Activated CD8-positive, alpha-beta memory T cell treated with anti-CD3 and anti-CD28 coated beads, Interleukin-2, amount 50 U/mL, for 4 hours (primary cell): ENCODE results near the gene EVA1C.
"Not testable (repeated sequence)": the region's sequence is repeated elsewhere in the genome, so short reads cannot be mapped to it uniquely, and the experiment has no call there.

Experiments
- DNase-seq: peaks from one replicate; pipeline ENCODE4 v3.0.0-alpha.2; 2020

Gene EVA1C

DNA sequence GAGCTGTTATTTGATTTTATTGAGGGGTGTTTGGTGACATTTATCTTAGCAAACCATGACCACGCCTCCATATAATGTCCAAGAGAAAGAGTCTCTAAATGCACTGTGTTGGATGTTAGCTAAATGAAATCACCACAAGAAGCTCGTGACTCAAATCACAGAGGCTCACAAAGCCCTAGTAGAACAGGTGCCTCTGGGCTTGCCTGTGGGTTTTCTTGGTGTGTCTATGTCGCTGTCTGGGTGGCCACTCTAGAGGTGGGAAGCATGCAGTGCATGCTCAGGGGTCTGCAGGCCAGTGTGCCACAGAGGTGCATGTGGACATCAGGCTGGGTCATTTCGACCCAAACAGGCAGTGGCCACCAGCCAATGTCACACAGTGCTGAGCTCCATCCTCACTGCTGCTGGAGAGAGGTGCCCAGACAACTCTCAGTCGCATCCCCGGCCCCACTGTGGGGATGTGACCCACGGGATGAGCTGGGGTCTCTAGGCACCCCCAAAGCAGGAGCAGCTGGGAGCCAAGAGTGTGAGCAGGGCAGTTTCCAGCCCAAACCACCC, 94.0 kb downstream of the EVA1C start:
- not testable (repeated sequence) for DNase-seq

DNA sequence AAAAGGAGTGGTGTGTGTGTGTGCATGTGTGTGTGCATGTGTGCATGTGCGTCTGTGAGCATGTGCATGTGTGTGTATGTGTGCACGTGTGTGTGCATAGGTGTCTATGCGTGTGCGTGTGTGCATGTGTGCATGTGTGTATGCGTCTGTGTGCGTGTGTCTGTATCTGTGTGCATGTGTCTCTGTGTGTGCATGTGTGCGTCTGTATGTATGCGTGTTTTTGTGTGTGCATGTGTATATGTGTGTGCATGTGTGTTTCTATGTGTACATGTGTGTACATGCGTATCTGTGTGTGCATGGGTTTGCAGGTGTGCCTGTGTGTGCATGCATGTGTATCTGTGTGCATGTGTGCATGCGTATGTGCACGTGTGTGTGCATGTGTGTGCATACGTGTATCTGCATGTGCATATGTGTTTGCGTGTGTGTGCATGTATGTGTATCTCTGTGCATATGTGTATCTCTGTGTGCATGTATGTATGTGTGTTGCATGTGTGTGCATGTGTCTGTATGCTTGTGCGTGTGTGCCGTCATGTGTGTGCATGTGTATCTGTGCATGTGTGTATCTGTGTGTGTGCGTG, 94.9 kb downstream of the EVA1C start:
- no peak for DNase-seq

DNA sequence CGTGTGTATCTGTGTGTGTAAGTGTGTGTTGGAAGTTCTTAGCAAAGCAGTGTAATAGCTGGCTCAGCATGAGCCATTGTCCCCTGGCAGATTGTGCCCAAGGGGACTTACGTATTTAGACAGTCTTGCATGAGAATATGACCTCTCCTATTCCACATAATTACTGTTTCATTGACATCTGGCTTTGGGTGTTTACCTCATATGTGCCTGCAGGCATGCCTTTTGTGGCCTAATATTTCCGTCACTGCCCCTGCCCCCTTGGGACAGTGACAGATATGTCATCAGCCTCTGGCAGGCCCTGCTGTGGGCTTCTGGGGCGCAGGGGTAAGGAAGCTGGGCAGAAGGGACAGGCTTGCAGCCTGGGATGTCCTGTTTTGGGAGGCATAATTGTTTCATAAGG, 95.5 kb downstream of the EVA1C start:
- not testable (repeated sequence) for DNase-seq

DNA sequence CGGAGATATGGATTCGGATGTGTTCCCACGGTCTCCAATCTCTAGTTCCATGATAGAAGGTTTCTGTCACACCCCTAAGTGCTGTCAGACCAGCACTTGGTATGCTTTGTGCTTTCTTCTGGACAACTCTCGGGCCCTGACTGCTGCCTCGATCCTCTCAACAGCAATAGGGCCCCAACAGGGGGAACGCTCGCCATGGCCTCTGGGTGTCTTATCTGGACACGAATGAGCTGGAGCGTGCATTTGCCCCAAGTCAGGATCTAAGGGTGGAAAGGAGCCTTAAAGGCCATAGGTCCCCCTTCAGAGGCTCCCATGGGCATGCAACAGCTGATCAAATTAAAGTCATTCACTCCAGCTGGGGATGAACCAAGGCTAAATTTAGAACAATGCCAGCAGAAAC, 96.1 kb downstream of the EVA1C start:
- no peak for DNase-seq

DNA sequence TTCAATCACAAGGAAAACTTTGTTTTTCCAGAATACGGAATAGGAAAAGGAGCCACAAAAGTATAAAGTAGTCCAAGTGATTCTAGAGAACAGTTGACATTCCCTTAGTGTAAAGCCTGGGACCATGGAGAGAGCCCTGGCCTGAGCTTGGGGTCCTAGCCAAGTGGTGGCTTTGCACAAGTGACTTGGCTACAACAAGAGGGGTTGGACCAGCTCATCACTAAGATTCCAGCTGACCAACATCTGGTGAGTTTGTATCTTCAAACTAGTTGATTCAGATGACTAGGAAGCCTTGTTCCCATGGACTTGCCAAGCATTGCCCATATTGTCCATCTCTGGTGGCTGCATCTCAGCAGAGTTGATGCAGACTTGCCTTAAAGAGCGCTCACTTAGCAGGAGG, 96.5 kb downstream of the EVA1C start:
- not testable (repeated sequence) for DNase-seq

DNA sequence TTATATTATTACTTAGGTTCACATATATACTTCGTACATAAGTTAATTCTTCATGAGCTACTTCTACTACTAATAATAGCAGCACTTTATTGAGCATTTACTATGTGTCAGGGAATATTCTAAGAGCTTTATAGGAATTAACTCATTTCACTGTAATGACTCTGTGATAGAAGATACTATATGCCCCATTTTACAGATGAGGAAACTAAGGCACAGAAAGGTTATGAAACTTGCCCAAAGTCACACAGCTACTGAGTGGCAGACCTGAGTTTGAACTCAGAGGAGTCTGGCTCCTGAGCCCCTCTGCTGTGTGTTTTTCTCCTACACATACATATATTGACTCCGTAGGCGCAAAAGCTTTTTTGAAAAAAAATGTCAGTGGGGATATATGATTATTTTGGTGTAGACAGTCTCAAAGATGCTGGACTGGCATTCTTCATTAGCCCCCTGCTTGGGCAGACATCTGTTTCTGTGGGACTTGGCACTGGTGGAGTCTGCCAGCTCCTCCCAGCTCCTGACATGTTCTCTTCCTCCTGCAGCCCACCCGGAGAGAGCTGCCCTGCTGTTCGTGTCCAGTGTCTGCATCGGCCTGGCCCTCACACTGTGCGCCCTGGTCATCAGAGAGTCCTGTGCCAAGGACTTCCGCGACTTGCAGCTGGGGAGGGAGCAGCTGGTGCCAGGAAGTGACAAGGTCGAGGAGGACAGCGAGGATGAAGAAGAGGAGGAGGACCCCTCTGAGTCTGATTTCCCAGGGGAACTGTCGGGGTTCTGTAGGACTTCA, 102.0 kb downstream of the EVA1C start:
- DNase-seq: no peak

DNA sequence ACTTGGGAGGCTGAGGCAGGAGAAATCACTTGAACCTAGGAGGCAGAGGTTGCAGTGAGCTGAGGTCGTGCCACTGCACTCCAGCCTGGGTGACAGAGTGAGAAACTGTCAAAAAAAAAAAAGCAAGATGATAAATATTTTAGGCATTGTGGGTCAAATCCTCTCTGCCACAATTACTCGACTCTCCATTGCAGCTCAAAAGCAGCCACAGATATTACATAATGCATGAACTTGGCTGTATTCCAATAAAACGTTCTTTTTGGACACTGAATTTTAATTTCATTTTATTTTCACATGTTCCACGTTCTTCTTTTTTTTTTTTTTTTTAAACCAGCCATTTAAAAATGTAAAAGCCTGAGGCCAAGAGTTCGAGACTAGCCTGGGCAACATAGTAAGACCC, 103.4 kb downstream of the EVA1C start:
- no peak for DNase-seq

DNA sequence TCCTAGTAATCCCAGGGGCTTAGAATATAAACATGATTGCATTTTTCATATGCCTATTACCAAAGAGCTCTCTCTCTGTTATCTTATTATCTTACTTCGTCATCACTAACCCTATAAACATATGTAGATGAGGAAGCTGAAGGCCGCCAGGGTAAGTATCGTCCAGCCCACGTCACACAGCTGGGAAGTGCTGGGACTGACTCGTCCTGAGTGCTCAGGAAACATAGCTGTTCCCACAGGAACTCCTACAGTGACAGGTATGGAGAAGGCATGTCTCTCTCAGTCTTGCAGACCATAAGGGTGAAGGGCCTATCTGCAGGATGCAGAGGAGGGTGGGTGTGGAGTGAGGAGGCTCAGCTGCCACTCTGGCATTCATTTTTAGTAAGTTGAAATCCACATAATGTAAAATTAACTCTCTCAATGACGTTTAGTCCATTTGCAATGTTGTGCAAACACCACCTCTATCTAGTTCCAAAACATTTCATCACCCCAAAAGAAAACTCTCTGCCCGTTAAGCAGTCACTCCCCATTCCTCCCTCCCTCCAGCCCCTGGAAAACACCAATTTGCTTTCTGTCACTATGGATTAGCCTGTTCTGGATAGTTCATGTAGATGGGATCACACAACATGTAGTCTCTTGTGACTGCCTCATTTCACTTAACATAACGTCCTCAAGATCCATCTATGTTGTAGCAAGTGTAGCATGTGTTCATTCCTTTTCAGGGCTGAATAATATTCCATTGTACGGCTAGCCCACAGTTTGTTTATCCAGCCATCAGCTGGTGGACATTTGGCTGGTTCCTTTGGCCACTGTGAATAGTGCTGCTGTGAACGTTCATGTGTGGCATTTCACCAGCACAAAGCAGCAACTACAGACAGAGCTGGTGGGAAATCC, 104.5 kb downstream of the EVA1C start:
- DNase-seq: no peak

DNA sequence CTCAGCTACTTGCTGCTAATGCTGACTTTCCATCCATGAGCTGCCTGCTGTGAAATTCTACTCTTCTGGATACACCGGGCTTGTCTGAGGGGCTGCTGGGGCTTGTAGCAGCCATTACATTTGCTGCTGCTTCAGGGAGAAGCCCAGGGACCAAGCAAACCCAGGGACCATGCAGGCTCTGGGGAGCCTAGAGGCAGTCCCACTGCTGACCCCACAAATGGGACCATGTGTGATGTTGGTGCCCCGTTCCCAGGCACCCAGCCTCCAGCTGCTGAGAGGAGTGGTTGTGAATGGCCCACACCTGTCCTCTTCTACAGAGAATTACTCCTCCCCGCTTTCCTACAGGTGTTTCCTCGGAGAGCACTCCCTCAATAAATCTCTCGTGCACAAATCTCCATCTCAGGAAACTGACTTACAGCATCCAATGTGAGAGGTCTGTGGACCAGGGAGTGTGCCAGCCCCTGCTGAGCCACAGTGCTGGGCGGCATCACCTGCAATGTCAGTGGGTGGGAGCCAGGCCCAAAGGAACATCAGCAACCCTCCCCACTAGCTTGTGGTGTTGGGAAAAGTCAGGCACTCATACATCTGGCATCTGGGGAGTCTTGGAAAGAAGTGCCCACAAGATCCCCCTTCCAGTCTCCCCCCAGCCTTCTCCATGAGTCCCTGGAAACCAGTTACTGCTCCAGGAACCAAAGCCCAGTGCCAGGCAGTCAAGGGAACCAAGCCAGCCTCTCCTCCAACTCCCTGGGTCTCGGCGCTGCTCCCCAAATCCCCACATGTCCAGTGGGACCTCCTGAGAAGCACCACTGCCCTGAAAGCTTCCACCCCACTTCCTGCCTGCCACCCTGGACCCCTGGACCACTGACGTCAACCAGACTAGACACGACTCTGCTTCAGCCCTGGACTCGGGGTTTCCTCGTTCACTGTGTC, 107.7 kb downstream of the EVA1C start:
- DNase-seq: no peak

DNA sequence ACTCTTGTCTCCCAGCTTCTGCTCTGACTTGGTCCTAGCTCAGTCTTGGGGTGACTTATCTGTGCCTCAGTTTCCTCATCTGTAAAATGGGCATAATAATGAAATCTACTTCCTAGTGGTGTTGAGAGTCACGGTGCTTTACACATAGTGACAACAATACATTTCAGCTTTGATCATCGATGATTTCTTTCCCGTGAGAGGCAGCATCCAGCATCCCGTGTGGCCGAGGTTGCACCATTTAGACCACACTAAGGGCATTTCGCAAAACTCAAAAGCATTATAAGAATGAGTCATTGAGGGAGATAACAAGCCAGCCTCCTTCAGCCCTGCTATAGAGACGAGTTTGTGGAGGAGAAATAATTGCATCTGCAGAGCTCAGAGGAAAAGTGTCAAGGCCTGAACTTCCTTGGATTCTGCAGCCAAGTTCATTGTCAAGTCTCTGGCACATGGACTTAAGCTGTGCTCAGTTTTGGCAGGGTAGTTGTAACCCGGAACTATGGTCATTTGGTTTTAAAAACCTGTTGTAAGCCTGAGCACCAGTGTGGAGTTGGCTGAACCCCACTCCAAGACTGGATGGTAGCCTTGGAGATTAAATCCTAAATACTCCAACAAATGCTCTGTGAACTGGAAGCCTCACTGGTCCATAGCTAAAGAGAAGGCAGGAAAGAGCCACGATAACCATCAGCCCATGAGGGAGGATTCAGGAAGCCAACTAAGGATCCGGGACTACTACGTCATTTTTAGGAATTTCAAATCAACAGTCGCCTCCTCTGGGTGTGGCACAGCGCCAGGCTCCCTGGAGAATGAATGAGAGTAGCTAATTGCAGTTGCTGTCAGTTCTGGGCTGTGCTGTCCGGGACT, 108.6 kb downstream of the EVA1C start:
- no peak for DNase-seq

DNA sequence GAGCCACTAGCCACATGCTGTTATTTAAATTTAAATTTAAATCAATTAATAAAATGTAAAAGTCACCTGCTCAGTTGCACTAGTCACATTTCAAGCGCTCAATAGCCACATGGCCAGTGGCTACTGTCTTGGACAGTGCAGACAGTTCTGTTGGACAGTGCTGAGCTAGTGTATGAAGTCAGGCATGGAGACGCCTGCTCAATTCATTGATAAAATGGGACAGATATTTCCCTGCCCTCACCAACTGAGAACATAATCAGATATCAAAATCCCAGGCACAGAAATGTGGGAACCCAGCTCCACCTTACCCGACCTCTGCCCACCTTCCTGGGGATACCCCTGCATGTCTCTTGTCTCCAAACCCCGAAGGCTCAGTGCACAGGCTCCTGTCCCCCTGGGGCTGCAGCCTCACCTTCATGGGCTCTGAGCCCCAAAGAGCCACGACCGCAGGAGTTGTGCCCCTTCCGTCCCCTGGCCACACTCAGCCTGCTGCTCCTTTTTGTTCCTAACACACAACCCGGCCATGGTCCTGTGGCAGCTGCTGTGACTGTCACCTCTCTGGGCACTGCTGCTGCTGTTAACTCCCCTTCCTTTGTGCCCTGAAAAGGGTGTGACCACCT, 109.3 kb downstream of the EVA1C start:
- no peak for DNase-seq

DNA sequence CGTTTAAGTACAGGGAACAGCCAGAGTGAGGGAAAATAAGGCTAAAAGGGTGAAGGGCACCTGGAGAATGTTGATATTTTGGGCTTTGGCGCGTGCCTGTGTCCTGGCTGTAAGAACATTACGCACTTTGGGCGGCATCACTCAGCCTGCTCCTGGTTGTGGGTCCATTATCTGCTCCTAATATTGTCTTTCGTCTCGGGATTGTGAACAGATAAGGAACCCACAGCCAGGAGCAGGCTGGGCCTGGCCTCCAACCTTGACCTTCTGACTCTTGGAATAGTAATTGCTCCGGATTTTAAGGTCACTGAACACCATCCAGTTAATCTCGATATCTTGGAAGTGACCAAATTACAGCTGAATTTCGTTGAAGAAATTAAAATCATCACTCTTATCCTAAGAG, 111.0 kb downstream of the EVA1C start:
- DNase-seq: no peak

DNA sequence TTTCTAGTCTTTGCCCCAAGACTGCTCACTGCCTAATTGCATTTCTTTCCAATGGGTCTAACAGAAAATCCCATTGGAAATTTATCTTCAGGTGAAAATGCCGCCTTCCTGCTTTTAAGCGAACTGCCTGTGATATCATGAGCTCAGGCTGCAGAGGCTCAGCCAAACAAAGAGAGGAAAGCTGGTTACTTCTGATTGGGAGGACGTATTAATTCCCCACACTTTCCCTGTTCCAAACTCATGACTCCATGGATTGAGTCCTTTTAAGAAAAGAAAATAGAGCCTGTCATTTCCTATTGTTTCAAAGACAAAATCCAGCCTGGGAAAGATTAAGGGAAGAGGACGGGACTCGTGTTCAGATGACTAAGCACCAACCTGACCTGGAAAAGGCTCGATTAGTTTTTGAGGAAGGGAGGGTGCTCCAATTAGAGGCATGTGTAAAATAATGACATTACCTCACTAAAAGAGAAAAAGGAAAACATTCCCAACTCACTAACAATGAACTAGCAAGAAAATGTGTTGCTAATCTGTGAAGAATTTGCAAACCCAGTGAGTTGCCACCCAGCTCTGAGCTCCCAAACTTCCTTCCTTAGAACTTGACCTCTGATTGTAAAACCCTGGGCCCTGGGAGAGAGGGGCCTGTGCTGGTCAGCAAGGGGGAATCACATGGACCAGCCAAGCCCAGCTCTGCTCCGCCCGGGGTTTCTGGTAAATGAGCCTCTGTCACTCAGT, 111.6 kb downstream of the EVA1C start:
- no peak for DNase-seq

DNA sequence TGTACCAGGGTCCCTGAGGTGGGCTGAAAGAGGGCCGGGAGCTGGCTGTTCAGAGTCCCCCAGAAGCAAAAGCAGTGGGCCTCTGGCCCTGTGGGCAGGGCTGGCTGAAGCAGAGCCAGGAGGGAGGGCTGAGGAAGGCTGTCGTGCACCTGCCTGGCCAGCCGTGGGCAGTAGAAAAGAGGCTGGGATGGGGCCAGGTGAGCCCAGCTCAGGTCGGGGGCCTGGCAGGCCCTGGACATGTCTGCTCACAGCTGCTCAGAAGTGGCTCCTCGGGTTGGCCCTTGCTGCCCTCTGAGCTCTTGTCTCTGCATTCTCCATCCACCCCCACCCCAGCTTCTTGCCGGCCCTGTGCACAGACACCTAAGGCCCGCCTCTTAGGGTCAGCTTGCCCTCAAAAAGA, 112.8 kb downstream of the EVA1C start:
- no peak for DNase-seq

DNA sequence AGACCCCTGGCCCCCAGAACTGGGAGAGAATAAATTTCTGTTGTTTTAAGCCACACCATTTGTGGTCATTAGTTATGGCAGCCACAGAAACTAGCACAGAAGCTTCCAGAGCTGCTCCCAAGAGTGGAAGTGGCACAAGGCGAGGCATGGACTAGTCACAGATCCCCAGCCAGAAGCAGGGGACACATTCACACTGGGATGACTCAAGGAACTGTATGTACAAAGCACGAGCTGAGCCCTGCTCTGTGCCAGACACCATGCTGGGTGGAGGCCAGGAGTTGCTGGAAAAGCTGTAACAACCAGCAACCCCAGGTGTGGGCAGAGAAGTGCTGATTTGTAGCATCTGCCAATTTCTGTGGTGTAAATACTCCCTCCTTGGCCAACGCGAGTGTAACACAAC, 117.2 kb downstream of the EVA1C start:
- no peak for DNase-seq

DNA sequence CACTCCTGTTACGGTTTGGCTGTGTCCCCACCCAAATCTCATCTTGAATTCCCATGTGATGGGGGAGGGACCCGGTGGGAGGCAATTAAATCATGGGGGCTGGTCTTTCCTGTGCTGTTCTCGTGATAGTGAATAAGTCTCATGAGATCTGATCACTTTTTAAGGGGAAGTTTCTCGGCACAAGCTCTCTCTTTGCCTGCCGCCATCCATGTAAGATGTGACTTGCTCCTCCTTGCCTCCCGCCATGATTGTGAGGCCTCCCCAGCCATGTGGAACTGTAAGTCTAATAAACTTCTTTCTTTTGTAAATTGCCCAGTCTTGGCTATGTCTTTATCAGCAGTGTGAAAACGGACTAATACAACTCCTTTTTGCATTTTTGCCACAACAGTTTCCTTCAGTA, 118.3 kb downstream of the EVA1C start:
- DNase-seq: not testable (repeated sequence)

DNA sequence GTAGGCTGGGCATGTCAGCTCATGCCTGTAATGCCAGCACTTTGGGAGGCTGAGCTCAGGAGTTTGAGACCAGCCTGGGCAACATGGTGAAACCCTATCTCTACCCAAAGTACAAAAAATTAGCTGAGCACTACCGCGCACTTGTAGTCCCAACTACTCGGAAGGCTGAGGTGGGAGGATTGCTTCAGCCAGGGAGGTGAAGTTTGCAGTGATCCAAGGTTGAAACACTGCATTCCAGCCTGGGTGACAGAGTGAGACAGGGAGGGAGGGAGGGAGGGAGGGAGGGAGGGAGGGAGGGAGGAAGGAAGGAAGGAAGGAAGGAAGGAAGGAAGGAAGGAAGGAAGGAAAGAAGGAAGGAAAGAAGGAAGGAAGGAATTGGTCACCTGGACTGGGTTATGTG, 119.1 kb downstream of the EVA1C start:
- DNase-seq: not testable (repeated sequence)

DNA sequence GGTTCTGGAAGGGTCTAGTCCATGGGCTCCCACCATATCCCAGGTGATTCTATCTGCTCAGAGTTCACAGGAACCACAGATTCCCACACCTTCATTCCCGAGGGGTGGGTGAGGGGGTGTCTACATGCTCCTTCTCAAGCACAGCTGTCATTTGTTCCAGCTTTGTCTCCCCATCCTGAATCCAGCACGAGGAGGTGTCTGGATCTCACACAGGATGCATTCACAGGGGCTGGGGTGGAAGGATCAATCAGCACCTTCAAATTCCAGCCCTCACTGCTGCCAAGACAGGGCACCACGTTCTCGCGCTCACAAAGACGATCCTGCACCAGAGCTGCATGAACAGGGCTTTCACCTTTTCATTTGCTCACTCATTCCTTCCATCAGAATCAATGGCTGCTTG, 120.1 kb downstream of the EVA1C start:
- no peak for DNase-seq

DNA sequence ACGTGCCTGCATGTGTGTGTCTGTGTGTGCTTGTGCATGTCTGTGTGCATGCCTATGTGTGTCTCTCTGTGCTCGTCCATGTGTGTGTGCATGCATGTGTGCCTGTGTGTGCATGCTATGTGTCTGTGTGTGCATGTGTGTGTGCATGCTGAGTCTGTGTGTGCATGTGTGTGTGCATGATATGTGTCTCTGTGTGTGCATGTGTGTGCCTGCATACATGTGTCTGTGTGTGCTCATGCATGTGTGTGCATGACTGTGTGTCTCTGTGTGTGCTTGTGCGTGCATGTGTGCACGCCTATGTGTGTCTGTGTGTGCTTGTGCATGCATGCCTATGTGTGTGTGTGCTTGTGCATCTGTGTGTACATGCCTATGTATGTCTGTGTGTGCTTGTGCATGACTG, 120.5 kb downstream of the EVA1C start:
- DNase-seq: no peak

DNA sequence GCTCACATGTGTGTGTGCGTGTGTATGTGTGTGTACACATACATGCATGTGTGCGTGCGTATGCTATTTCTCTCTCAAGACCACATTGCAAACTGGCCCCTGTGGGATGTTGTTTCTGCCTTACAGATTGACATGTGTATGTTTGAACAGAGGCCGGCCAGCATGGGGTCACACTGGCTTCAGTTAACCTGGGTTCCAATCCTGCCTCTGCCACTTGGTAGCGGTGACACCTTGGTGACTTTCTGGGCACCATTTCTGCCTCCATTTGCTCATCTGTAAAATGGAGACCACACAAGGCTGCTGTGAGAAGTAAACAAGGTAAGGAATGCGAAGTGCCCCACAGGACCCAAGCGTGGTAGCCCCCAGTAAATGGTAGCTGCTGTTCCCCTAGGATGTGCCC, 121.1 kb downstream of the EVA1C start:
- DNase-seq: no peak
